ENCODE measurements around the gene ATG3. TPM values are rescaled to one million over a fixed set of nuclear protein-coding genes. Genes with fewer than 3 reads are reported as not detected.

ATG3 gene
- total RNA-seq, 4 donors from 2014 or later = 25.1 to 47.9 (median 44.6) TPM

GRCh38 chr3:112557976-112558375, 3.8 kb downstream of the ATG3 start:
- Histone ChIP-seq H3K4me3 (no peak overlapping the region), H3K27ac (no peak overlapping the region), H3K36me3 (no peaks in the 10 kb centered on the region), H3K27me3 (no peaks in the 10 kb centered on the region), H3K4me1 (peaks cover 0 to 8% of the 10 kb centered on the region in 2 donors), H3K9me3 (no peaks in the 10 kb centered on the region)
- intact Hi-C loops (cut with DNase I; ENCODE audit: low total_unique reads) = no loop called here
- TF ChIP-seq POLR2A (IDR thresholded peaks at IDR 0.05) = no peak
- DNase-seq = no peak

- no peak overlapping the region for H3K4me3 ChIP-seq
- intact Hi-C loops (cut with DNase I; ENCODE audit: low total_unique reads) = no loop called here
- no peaks in the 10 kb centered on the region for H3K9me3 ChIP-seq
- no peak for TF ChIP-seq POLR2A (IDR thresholded peaks at IDR 0.05)
- TF ChIP-seq CTCF (IDR thresholded peaks at IDR 0.05) = no peak
- H3K27me3 ChIP-seq = no peaks in the 10 kb centered on the region
- no peak for DNase-seq
- H3K27ac ChIP-seq = no peak overlapping the region
- no peaks in the 10 kb centered on the region for H3K36me3 ChIP-seq
- peaks cover 0 to 8% of the 10 kb centered on the region in 2 donors for H3K4me1 ChIP-seq
These were observed 6.1 kb downstream of the ATG3 start for GRCh38 chr3:112555535-112556170.

GRCh38 chr3:112550859-112551258, 10.9 kb downstream of the ATG3 start:
- no peak for DNase-seq
- intact Hi-C loops (cut with DNase I; ENCODE audit: low total_unique reads) = no loop called here
- TF ChIP-seq POLR2A (IDR thresholded peaks at IDR 0.05) (no peak), CTCF (IDR thresholded peaks at IDR 0.05) (no peak)
- H3K9me3 ChIP-seq = no peaks in the 10 kb centered on the region
- no peaks in the 10 kb centered on the region for H3K36me3 ChIP-seq
- no peaks in the 10 kb centered on the region for H3K4me1 ChIP-seq
- H3K27me3 ChIP-seq = no peaks in the 10 kb centered on the region
- no peak overlapping the region for H3K4me3 ChIP-seq
- no peak overlapping the region for H3K27ac ChIP-seq

GRCh38 chr3:112546216-112546759, 15.5 kb downstream of the ATG3 start:
- Histone ChIP-seq H3K9me3 (no peaks in the 10 kb centered on the region), H3K4me3 (no peak overlapping the region), H3K27me3 (no peaks in the 10 kb centered on the region), H3K27ac (no peak overlapping the region), H3K36me3 (no peaks in the 10 kb centered on the region), H3K4me1 (no peaks in the 10 kb centered on the region)
- TF ChIP-seq POLR2A (IDR thresholded peaks at IDR 0.05) = no peak
- no peak for TF ChIP-seq CTCF (IDR thresholded peaks at IDR 0.05)
- intact Hi-C loops (cut with DNase I; ENCODE audit: low total_unique reads) = no loop called here
- DNase-seq = no peak

GRCh38 chr3:112539825-112540650, 21.7 kb downstream of the ATG3 start:
- H3K4me1 ChIP-seq = no peaks in the 10 kb centered on the region
- DNase-seq = no peak
- H3K4me3 ChIP-seq = no peak overlapping the region
- intact Hi-C loops (cut with DNase I; ENCODE audit: low total_unique reads) = no loop called here
- TF ChIP-seq CTCF (IDR thresholded peaks at IDR 0.05) = no peak
- TF ChIP-seq POLR2A (IDR thresholded peaks at IDR 0.05) = no peak
- H3K9me3 ChIP-seq = no peaks in the 10 kb centered on the region
- H3K27ac ChIP-seq = no peak overlapping the region
- H3K36me3 ChIP-seq = no peaks in the 10 kb centered on the region
- H3K27me3 ChIP-seq = no peaks in the 10 kb centered on the region
